Measurements from ENCODE around the gene C1orf116. TPM values are rescaled to one million over a fixed set of nuclear protein-coding genes. Genes with fewer than 3 reads are reported as not detected.

C1orf116 gene
- total RNA-seq, 1 experiment from 2014 or later: 0.50 TPM

DNA sequence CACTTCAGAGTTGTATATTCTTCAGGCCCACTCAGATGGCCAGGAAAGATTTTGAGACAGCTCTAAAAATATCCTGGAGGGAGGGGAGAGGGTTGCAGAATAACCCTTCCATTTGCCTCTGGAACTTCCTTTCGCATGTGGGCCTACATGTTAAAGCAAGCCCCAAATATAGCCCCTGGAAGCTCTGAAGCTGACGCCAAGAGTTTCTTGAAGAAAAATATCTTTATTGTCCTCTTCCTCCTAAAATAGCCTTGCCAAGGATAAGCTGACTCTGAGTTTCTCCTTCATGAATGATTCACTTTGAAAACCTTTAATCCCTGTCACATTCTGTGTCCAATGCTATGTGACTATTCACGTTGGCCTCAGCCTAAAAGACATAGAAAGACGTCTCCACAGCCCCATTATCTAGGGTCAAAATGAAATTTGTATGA lies 6.4 kb downstream of the C1orf116 start:
- peak; percentile 91 for DNase-seq (ENCODE audit: low read depth, low spot score)
- in situ Hi-C loops (cut with HindIII; ENCODE audit: low pct_unique_long_range_greater_than_20kb, low sequenced_read_pairs): no loop called here

DNA sequence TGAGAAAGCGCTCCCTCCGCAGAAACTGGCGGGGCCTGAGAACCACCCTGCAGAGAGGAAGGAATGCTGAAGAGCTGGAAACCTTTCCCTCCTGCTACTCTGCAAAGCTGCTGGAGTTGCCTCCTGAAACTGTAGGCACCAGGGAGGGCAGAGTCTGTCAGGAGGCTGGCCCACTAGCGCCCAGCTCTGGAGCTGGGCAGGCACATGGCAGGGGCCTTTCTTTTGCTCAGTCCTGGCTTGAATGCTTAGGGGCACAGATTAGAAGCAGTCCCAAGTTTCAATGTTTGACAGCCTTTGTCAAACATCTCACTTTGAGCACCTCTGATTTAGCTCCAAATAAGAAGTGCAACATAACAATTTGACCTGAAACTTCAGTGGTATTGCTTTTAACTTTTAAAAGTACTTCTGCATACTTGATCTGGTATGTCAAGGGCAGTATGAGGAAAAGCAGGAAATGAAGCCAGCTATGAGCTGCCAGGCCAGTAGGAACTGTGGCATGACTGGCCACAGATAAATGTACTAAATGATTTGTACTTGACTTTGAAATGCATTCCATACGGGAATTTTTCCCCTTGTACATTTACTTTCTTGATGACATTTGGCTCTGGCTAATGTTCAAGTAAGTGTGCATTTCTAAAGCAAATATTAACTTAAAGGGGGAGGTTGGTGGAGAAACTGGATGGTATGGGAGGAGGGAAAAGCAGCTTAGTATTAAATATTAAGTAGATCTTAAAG lies 7.2 kb downstream of the C1orf116 start:
- DNase-seq (ENCODE audit: low read depth, low spot score): no peak
- in situ Hi-C loops (cut with HindIII; ENCODE audit: low pct_unique_long_range_greater_than_20kb, low sequenced_read_pairs): no loop called here

DNA sequence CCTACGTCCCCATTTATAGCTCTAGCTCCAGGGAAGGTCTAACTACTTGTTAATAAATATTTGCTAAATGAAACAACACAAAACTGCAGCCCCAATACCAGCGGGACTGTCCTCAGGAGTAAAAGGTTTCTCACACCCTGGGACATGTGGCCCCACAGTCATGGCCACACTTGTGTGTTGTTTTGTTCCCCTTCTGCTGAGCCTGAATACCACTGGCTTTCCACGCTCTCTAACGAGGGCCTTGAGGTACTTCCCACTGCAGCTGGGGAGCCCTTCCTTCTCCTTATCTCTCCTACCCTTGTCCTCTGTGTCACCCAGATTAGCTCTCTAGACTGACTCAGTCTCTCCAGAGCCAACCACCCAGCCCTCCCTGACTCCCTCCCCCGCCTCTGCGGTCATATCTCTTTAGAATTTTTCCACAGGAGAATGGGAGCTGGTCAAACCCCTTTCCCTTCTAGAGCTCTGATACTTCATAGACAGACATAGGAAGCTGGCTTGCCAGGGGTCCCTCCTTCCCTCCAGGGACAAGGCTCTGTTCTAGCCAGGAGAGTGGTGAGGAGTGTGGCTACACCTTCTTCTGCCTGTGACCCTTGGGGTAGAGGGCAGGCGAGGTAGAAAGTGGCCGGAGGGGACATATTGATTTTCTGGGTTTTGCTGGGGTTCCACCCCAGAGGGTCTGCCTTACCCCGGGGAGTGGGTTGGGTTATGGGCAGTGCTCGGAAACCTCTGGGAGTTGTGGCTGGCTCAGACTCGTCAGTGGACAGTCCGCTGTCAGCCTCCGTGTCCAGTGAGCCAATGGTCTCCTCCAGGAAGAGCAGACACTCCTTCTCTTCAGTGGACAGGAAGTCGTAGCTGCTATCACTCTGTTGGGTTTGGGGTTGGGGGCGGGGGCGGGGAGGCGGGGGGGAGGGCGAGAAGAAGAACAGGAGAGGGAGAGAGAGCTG lies 8.1 kb downstream of the C1orf116 start:
- in situ Hi-C loops (cut with HindIII; ENCODE audit: low pct_unique_long_range_greater_than_20kb, low sequenced_read_pairs): no loop called here
- no peak for DNase-seq (ENCODE audit: low read depth, low spot score)

DNA sequence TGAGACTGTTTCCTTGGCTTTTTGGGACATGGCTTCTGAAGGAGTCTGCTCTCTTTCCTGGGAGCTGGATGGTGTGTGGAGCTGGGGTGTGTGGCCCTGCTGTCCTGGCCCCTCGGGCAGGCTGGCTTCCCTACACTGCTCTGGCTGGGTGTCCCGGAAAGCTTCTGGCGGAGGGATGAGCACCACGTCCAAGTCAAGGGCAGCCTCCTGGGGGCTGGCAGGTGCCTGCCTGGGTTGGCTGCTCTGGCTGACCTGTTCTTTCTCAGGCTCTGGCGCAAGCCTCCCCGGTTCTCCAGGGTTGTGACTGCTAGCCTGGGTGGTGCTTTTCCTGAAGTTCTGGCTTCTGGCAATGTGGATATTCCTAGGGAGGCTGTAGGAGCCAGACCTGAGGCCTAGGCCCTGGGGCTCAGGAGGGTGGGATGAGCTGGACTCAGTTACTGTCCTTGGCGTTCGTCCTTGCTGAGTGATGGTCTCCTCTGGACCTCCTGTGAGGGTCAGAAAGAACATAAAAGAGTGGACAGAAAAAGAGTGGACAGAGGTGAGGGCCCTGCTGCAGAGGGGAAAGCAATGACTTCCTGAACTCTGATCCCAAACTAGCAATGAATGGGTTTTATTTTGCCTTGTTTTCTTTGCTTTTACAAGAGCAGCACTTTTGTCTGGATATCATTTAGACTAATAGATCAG lies 9.4 kb downstream of the C1orf116 start:
- DNase-seq (ENCODE audit: low read depth, low spot score): no peak
- in situ Hi-C loops (cut with HindIII; ENCODE audit: low pct_unique_long_range_greater_than_20kb, low sequenced_read_pairs): no loop called here

DNA sequence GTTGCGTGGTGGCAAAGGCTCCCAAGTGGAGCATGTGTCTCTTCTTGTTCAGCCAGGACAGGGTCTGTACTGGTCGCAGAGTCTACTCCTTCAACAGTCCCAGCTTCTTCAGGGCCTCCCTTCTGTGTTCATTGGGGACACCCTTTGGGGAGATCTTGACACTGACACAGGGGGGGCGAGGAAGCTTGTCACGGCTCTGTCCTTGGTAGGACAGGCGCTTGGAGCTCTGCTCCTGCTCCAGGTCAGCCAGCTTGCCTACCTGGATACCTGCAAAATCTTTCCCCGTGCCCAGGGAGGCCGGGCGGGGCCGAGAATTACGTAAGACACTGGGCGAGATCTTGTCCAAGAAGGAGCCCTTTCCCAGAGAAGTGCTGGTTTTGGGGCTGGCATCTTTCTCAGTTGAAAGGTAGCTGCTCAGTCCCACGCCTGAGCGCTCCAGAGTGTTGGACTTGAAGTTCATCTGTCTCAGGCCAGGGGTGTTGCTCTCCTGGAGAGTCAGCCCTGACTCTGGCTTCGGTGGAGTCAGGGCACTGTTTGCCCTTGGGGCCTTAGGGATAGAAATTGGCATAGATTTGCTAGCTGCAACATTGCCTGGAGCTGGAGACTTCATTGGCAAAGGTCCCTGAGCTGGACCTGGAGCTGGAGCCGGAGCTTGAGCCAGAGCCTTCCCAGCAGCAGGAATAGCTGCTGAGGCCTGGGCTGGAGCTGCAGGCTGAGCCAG lies 10.5 kb downstream of the C1orf116 start:
- in situ Hi-C loops (cut with HindIII; ENCODE audit: low pct_unique_long_range_greater_than_20kb, low sequenced_read_pairs): no loop called here
- DNase-seq (ENCODE audit: low read depth, low spot score): no peak

DNA sequence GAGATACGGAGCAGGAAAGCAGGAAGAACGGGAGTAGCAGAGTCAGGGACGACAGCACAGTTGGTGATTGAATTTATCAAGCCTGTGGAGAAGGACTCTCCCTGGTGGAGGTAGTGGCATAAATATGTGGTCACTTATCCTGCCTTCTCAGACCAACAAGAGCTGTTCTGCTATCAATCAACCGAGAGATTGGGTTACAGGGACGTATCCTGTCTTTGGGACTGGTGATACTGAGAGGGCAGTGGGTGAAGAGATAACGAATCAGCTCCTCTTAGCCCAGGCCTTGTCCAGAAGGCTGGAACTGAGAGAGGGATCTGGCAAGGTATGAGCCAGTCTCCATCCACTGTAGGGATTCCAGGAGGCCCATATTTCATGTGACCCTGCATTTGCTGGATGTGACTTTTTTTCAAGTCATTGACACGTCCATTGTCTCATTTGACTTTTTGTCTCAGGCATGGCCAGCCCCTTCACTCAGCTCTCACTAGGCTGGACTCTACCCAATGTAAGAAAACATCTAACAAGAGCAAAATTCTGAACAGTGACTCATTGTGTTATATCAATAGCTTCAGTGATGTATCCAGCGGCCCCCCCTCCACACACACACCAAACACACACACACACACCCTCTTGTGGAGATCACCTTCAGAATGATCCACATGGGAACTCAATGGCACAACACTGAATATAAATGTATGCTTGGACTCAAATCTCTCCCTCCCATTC lies 11.3 kb downstream of the C1orf116 start:
- in situ Hi-C loops (cut with HindIII; ENCODE audit: low pct_unique_long_range_greater_than_20kb, low sequenced_read_pairs): no loop called here

DNA sequence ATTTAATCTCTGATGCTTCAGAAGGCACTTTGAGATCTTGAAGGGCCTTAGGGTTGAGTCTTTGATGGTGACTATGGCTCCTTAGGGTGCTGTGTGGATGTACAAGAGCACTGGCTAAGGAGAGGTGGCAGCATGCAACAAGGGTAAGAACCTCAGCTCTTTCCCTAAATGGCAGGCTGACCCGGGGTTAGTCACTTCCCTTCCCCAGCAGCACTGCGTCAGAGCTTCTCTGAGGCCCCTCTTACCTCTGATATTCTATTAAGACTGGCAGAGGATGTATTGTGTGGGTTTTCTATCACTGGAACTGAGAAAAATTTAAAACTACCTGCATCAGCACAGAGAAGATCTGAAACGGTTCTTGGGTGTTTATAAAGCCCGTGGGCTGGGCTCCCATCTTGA lies 11.8 kb downstream of the C1orf116 start:
- in situ Hi-C loops (cut with HindIII; ENCODE audit: low pct_unique_long_range_greater_than_20kb, low sequenced_read_pairs): no loop called here
- DNase-seq (ENCODE audit: low read depth, low spot score): no peak

More for the DNA sequence above, 11.3 kb downstream of the C1orf116 start:
- peak; percentile 76 for DNase-seq (ENCODE audit: low read depth, low spot score)

- DNase-seq (ENCODE audit: low read depth, low spot score): no peak
- in situ Hi-C loops (cut with HindIII; ENCODE audit: low pct_unique_long_range_greater_than_20kb, low sequenced_read_pairs): no loop called here
Observed at GRCh38 chr1:207020065-207020708, 12.4 kb downstream of the C1orf116 start.

- in situ Hi-C loops (cut with HindIII; ENCODE audit: low pct_unique_long_range_greater_than_20kb, low sequenced_read_pairs): no loop called here
- DNase-seq (ENCODE audit: low read depth, low spot score): no peak
Observed at GRCh38 chr1:207019661-207020060, 12.9 kb downstream of the C1orf116 start.

DNA sequence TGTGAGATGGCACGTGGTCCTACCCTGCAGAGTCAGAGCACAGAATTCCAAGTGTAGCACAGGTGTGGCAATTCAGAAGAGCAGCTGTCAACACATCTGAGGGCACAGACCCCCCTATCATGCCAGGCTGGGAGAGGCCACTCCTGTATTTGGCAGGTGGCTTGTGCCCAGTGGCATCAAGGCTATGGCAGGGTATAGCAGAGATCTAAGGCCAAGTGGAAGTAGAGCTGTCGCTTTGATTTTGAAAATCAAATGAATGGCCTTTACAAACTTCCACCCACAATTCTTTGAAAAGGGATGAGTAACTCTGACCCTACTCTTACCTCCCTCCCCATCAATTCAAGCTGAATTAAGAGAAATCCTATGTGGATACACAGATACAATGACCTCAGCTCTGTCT lies 13.4 kb downstream of the C1orf116 start:
- in situ Hi-C loops (cut with HindIII; ENCODE audit: low pct_unique_long_range_greater_than_20kb, low sequenced_read_pairs): no loop called here
- no peak for DNase-seq (ENCODE audit: low read depth, low spot score)

DNA sequence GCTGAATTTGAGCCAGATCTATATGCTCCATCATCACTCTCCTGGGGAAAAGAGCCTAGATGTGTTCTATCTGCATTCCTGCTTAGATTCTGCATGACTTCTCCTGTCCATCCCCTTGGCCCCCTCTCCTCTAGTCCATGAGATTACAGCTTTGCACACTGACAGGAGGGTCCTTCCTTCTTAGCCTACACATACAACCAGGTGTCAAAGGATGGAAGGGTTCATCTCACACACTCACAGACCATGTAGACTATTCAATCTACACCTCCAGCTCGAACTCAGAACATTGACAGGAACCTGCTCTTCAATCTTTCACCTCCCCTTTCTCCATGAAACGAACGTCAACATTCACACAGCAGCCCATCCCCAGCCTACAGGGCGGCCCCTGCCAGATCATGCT lies 13.8 kb downstream of the C1orf116 start:
- in situ Hi-C loops (cut with HindIII; ENCODE audit: low pct_unique_long_range_greater_than_20kb, low sequenced_read_pairs): no loop called here
- DNase-seq (ENCODE audit: low read depth, low spot score): no peak

DNA sequence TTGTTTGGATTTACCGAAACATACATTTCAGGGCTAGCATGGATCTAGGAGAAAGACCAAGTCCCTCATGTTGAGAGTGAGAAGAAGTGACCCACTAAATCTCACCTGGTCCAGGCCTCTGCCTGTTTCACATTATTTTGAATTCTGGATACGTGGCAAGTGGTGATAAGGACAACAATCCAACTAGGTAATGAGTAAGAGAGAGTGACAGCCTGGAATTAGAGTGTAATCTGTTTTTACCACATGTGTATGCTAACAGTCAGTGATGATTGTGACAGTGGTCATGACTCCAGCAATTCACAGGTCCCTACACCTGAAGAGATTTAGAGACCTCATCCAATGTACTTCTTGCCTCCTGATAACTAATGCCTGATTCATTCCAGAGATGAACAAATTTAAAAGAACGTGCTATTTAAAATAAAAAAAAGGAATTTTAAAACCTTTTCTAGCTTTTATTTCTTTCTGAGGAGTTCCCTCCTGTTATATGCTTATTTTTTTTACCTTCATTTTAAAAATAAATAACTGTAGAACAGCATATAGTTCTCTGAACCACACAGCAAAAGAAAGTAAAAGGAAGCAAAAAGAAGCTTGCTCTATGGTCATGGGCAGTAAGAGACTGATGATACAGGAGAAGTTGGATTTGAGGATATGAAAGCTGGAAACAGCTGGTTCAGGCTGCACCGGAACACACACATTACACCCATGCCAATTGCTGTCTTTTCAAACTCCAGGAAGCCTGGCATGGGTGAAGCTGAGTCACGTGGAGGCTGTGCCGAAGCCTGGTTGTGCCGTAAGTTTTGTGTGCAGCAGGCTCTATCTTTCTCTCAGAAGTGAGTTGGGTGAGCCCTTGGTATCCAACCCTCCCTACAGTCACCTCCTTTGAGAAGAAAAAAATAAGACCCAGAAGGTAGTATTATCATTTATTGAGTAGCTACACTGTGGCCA lies 14.7 kb downstream of the C1orf116 start:
- in situ Hi-C loops (cut with HindIII; ENCODE audit: low pct_unique_long_range_greater_than_20kb, low sequenced_read_pairs): no loop called here
- no peak for DNase-seq (ENCODE audit: low read depth, low spot score)

DNA sequence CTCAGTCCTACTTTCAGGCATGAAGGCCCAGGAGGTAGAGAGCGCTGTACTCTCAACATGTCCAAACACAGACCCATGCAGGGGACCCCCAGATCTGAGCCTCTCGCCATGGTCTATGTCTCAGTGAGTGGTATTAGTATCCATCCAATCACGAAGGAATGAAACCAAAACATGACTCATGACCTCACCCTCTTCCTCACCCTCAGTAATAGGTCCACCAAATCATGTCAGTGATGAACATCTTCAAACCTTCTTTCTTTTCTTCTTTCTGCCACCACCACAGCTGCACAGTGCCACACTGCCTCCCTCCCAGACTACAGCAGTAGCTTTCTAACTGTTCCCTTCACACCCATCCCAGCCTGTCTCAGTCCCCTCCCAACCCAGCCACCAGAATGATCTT lies 16.8 kb downstream of the C1orf116 start:
- DNase-seq (ENCODE audit: low read depth, low spot score): no peak
- in situ Hi-C loops (cut with HindIII; ENCODE audit: low pct_unique_long_range_greater_than_20kb, low sequenced_read_pairs): no loop called here

GRCh38 chr1:207014728-207015127 lies 17.8 kb downstream of the C1orf116 start:
- in situ Hi-C loops (cut with HindIII; ENCODE audit: low pct_unique_long_range_greater_than_20kb, low sequenced_read_pairs): no loop called here

GRCh38 chr1:207013321-207014085 lies 19.1 kb downstream of the C1orf116 start:
- in situ Hi-C loops (cut with HindIII; ENCODE audit: low pct_unique_long_range_greater_than_20kb, low sequenced_read_pairs): no loop called here
- peak; percentile 65 for DNase-seq (ENCODE audit: low read depth, low spot score)

More at GRCh38 chr1:207014728-207015127, 17.8 kb downstream of the C1orf116 start:
- no peak for DNase-seq (ENCODE audit: low read depth, low spot score)
